ENCODE measurements around the gene URGCP. TPM values are rescaled to one million over a fixed set of nuclear protein-coding genes. Genes with fewer than 3 reads are reported as not detected.

Gene URGCP
- 10 to 100 TPM; 23.4 to 27.1 TPM for total RNA-seq

GRCh38 chr7:43906331-43907010 is at the start of gene URGCP:
Gene URGCP, minus strand, starts transcription at chr7:43906596. Its CDS starts 21 bp downstream, at chr7:43906575.
- peak; percentile 55 for DNase-seq
- Mint-ChIP-seq H3K4me1 (peaks cover 26% of the 10 kb centered on the region), H3K36me3 (ENCODE audit: low read depth) (peaks cover 14% of the 10 kb centered on the region), H3K4me3 (peak within 1 kb of the TSS; percentile 91), H3K27ac (peak within 1 kb of the TSS; percentile 96), H3K27me3 (no peaks in the 10 kb centered on the region), H3K9me3 (no peaks in the 10 kb centered on the region)
- CTCF ChIA-PET = interaction anchor here (1.2 to 1.8 kb wide), 2 partner anchors 11 to 13 kb away, joined by 3 to 5 read pairs; no protein-coding TSS in a partner anchor
- POLR2A ChIA-PET = no interaction called here

GRCh38 chr7:43956027-43956426 is 49.6 kb upstream of the URGCP start:
- CTCF ChIA-PET = no interaction called here
- POLR2A ChIA-PET = no interaction called here
- peaks cover 10% of the 10 kb centered on the region for H3K4me1 Mint-ChIP-seq

GRCh38 chr7:43954524-43955228 is 48.3 kb upstream of the URGCP start:
- CTCF ChIA-PET = no interaction called here
- DNase-seq = peak; percentile 43

More at GRCh38 chr7:43956027-43956426, 49.6 kb upstream of the URGCP start:
- Mint-ChIP-seq H3K27me3 (no peaks in the 10 kb centered on the region), H3K9me3 (no peaks in the 10 kb centered on the region), H3K4me3 (no peak overlapping the region), H3K36me3 (ENCODE audit: low read depth) (peaks cover 8% of the 10 kb centered on the region), H3K27ac (no peak overlapping the region)
- DNase-seq = no peak

GRCh38 chr7:43953071-43953470 is 46.7 kb upstream of the URGCP start:
- H3K36me3 Mint-ChIP-seq (ENCODE audit: low read depth) = peaks cover 2% of the 10 kb centered on the region
- CTCF ChIA-PET = no interaction called here
- no peak overlapping the region for H3K27ac Mint-ChIP-seq
- no peaks in the 10 kb centered on the region for H3K27me3 Mint-ChIP-seq
- H3K9me3 Mint-ChIP-seq = no peaks in the 10 kb centered on the region
- no peak for DNase-seq
- POLR2A ChIA-PET = no interaction called here
- H3K4me1 Mint-ChIP-seq = peaks cover 10% of the 10 kb centered on the region
- no peak overlapping the region for H3K4me3 Mint-ChIP-seq

More at GRCh38 chr7:43954524-43955228, 48.3 kb upstream of the URGCP start:
- Mint-ChIP-seq H3K27me3 (no peaks in the 10 kb centered on the region), H3K4me3 (no peak overlapping the region), H3K9me3 (no peaks in the 10 kb centered on the region), H3K4me1 (peaks cover 10% of the 10 kb centered on the region), H3K36me3 (ENCODE audit: low read depth) (no peaks in the 10 kb centered on the region), H3K27ac (no peak overlapping the region)
- POLR2A ChIA-PET = no interaction called here

- Mint-ChIP-seq H3K36me3 (ENCODE audit: low read depth) (peaks cover 6% of the 10 kb centered on the region), H3K27me3 (no peaks in the 10 kb centered on the region), H3K27ac (no peak overlapping the region), H3K9me3 (no peaks in the 10 kb centered on the region), H3K4me3 (no peak overlapping the region), H3K4me1 (peaks cover 10% of the 10 kb centered on the region)
- ChIA-PET POLR2A (no interaction called here), CTCF (interaction anchor here (0.6 kb wide), 1 partner anchor 69 kb away, joined by 3 read pairs; no protein-coding TSS in a partner anchor)
- DNase-seq = no peak
Measured at GRCh38 chr7:43952028-43952427, 45.6 kb upstream of the URGCP start.

GRCh38 chr7:43944286-43944685 is 37.9 kb upstream of the URGCP start:
- DNase-seq = no peak
- Mint-ChIP-seq H3K4me1 (no peaks in the 10 kb centered on the region), H3K4me3 (no peak overlapping the region), H3K9me3 (no peaks in the 10 kb centered on the region), H3K27me3 (no peaks in the 10 kb centered on the region), H3K36me3 (ENCODE audit: low read depth) (peaks cover 8% of the 10 kb centered on the region), H3K27ac (no peak overlapping the region)
- CTCF ChIA-PET = interaction anchor here (1.2 kb wide), 1 partner anchor 9 kb away, joined by 9 read pairs; no protein-coding TSS in a partner anchor
- POLR2A ChIA-PET = no interaction called here

GRCh38 chr7:43943417-43944187 is 37.2 kb upstream of the URGCP start:
- H3K36me3 Mint-ChIP-seq (ENCODE audit: low read depth) = peaks cover 8% of the 10 kb centered on the region
- no peak for DNase-seq
- no peak overlapping the region for H3K27ac Mint-ChIP-seq
- no peaks in the 10 kb centered on the region for H3K4me1 Mint-ChIP-seq
- H3K27me3 Mint-ChIP-seq = no peaks in the 10 kb centered on the region
- CTCF ChIA-PET = interaction anchor here (1.2 kb wide), 1 partner anchor 8 kb away, joined by 9 read pairs; no protein-coding TSS in a partner anchor
- H3K4me3 Mint-ChIP-seq = no peak overlapping the region
- POLR2A ChIA-PET = interaction anchor here (0.7 kb wide), 1 partner anchor 1998 kb away, joined by 3 read pairs; no protein-coding TSS in a partner anchor
- H3K9me3 Mint-ChIP-seq = no peaks in the 10 kb centered on the region

GRCh38 chr7:43942997-43943396 is 36.6 kb upstream of the URGCP start:
- ChIA-PET POLR2A (interaction anchor here (0.7 kb wide), 1 partner anchor 1998 kb away, joined by 3 read pairs; no protein-coding TSS in a partner anchor), CTCF (no interaction called here)
- H3K4me1 Mint-ChIP-seq = no peaks in the 10 kb centered on the region
- DNase-seq = no peak
- H3K27me3 Mint-ChIP-seq = no peaks in the 10 kb centered on the region
- peaks cover 5% of the 10 kb centered on the region for H3K36me3 Mint-ChIP-seq (ENCODE audit: low read depth)
- no peak overlapping the region for H3K27ac Mint-ChIP-seq
- H3K4me3 Mint-ChIP-seq = no peak overlapping the region
- H3K9me3 Mint-ChIP-seq = no peaks in the 10 kb centered on the region

- H3K4me1 Mint-ChIP-seq = no peaks in the 10 kb centered on the region
- no peak overlapping the region for H3K4me3 Mint-ChIP-seq
- POLR2A ChIA-PET = no interaction called here
- no peaks in the 10 kb centered on the region for H3K27me3 Mint-ChIP-seq
- no peaks in the 10 kb centered on the region for H3K9me3 Mint-ChIP-seq
- no peak for DNase-seq
- no peak overlapping the region for H3K27ac Mint-ChIP-seq
- H3K36me3 Mint-ChIP-seq (ENCODE audit: low read depth) = peaks cover 1% of the 10 kb centered on the region
- CTCF ChIA-PET = no interaction called here
Measured at GRCh38 chr7:43942250-43942649, 35.9 kb upstream of the URGCP start.

GRCh38 chr7:43938892-43939482 is 32.6 kb upstream of the URGCP start:
- Mint-ChIP-seq H3K9me3 (no peaks in the 10 kb centered on the region), H3K27me3 (no peaks in the 10 kb centered on the region), H3K4me3 (no peak overlapping the region), H3K4me1 (no peaks in the 10 kb centered on the region), H3K36me3 (ENCODE audit: low read depth) (no peaks in the 10 kb centered on the region), H3K27ac (no peak overlapping the region)
- ChIA-PET POLR2A (no interaction called here), CTCF (interaction anchor here (0.5 to 1.0 kb wide), 2 partner anchors 35 to 208 kb away, joined by 3 read pairs; no protein-coding TSS in a partner anchor)
- no peak for DNase-seq

- DNase-seq = no peak
- no peaks in the 10 kb centered on the region for H3K36me3 Mint-ChIP-seq (ENCODE audit: low read depth)
- POLR2A ChIA-PET = no interaction called here
- H3K4me3 Mint-ChIP-seq = no peak overlapping the region
- no peaks in the 10 kb centered on the region for H3K4me1 Mint-ChIP-seq
- no peaks in the 10 kb centered on the region for H3K9me3 Mint-ChIP-seq
- CTCF ChIA-PET = interaction anchor here (0.9 kb wide), 1 partner anchor 1065 kb away, joined by 3 read pairs; no protein-coding TSS in a partner anchor
- H3K27me3 Mint-ChIP-seq = no peaks in the 10 kb centered on the region
- no peak overlapping the region for H3K27ac Mint-ChIP-seq
Measured at GRCh38 chr7:43937444-43937843, 31.0 kb upstream of the URGCP start.

- H3K9me3 Mint-ChIP-seq = no peaks in the 10 kb centered on the region
- peaks cover 4% of the 10 kb centered on the region for H3K4me1 Mint-ChIP-seq
- no peaks in the 10 kb centered on the region for H3K36me3 Mint-ChIP-seq (ENCODE audit: low read depth)
- no peak overlapping the region for H3K27ac Mint-ChIP-seq
- CTCF ChIA-PET = interaction anchor here (0.7 to 1.3 kb wide), 3 partner anchors 13 to 298 kb away, joined by 3 to 4 read pairs (median 3); no protein-coding TSS in a partner anchor
- POLR2A ChIA-PET = no interaction called here
- no peak overlapping the region for H3K4me3 Mint-ChIP-seq
- no peak for DNase-seq
- no peaks in the 10 kb centered on the region for H3K27me3 Mint-ChIP-seq
Measured at GRCh38 chr7:43933902-43934560, 27.6 kb upstream of the URGCP start.
